NT2/D1 (cell line): Measurements from ENCODE around the gene GFRA1.

Source experiments
- DNase-seq: peaks from one replicate; pipeline ENCODE4 v3.0.0-alpha.2; 2011; ENCODE audit warnings: low read depth, low spot score
- H3K27me3 ChIP-seq: 2 replicates; pipeline ENCODE4 v1.6.0; 2011; ENCODE audit warnings: mild to moderate bottlenecking; ENCODE audit not compliant: insufficient read length, insufficient read depth
- H3K36me3 ChIP-seq: 2 replicates; pipeline ENCODE4 v1.6.1; 2011; ENCODE audit warnings: mild to moderate bottlenecking, low read length, mixed read lengths; ENCODE audit not compliant: insufficient read depth, insufficient read length
- H3K4me1 ChIP-seq: 2 replicates; pipeline ENCODE4 v1.5.1; 2011; ENCODE audit not compliant: insufficient read depth, insufficient read length
- H3K4me3 ChIP-seq: 2 replicates; pipeline ENCODE4 v1.5.1; 2011; ENCODE audit warnings: low read depth; ENCODE audit not compliant: insufficient read length
- H3K9ac ChIP-seq: 2 replicates; pipeline ENCODE4 v1.6.0; 2011; ENCODE audit warnings: low read depth; ENCODE audit not compliant: insufficient read length
- H3K9me3 ChIP-seq: 2 replicates; pipeline ENCODE4 v1.5.1; 2011; ENCODE audit warnings: mild to moderate bottlenecking, low read length; ENCODE audit not compliant: insufficient read depth
- SUZ12 ChIP-seq: IDR thresholded peaks from 2 replicates; pipeline ENCODE4 v1.6.1; 2011; ENCODE audit not compliant: insufficient read length, insufficient read depth; ENCODE audit errors: extremely low read depth
- YY1 ChIP-seq: IDR thresholded peaks from 2 replicates; pipeline ENCODE4 v1.6.1; 2011; ENCODE audit not compliant: insufficient read length, insufficient read depth
- ZNF274 ChIP-seq: IDR thresholded peaks from 2 replicates; pipeline ENCODE4 v1.6.1; 2011; ENCODE audit warnings: mild to moderate bottlenecking, low read depth, low read length

Gene GFRA1

DNA sequence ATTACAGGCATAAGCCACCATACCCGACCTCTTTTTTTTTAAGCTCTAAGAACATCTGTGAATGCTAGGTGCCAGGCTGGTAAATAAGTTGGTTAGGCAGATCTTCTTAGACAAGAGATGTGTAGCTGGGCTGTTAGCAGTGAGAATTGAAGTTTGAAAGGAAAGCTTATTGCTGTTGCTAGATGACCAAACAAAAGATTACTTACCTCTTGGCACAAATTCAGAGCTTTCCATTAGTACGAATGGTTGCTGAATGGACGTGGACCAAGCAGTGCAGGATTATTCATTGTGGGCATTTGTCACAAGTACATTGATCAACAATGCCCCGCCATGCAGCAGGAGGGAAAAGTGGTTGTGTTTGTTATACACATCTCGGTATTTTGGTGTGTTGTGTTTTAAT, 131.2 kb downstream of the GFRA1 start:
- no peaks in the 10 kb centered on the region for H3K27me3 ChIP-seq
- H3K4me1 ChIP-seq = no peaks in the 10 kb centered on the region
- H3K9ac ChIP-seq = no peak overlapping the region
- no peaks in the 10 kb centered on the region for H3K36me3 ChIP-seq
- no peak overlapping the region for H3K4me3 ChIP-seq
- TF ChIP-seq ZNF274 (no peak), YY1 (no peak), SUZ12 (no peak)
- DNase-seq = no peak
- H3K9me3 ChIP-seq = no peaks in the 10 kb centered on the region

DNA sequence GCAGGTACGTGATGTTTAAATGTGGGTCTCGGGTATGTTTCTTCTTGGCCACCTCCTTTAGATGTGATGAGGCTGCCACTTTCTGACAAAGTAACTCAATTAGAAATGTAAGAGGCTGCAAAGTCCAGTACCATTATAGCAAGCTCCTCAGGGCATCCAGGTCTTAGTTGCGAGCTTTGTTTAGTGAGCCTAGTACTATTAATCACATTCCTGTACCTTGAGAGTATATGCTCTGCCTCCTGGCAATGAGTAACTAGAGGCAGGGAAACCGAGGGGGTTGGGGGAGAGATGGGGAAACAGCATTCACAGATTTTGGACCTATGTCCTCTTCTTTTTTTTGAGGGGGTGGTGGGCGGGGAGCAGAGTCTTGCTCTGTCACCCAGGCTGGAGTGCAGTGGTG, 131.8 kb downstream of the GFRA1 start:
- no peaks in the 10 kb centered on the region for H3K27me3 ChIP-seq
- DNase-seq = no peak
- TF ChIP-seq SUZ12 (no peak), YY1 (no peak), ZNF274 (no peak)
- no peaks in the 10 kb centered on the region for H3K36me3 ChIP-seq
- no peaks in the 10 kb centered on the region for H3K9me3 ChIP-seq
- no peaks in the 10 kb centered on the region for H3K4me1 ChIP-seq
- no peak overlapping the region for H3K9ac ChIP-seq
- no peak overlapping the region for H3K4me3 ChIP-seq

DNA sequence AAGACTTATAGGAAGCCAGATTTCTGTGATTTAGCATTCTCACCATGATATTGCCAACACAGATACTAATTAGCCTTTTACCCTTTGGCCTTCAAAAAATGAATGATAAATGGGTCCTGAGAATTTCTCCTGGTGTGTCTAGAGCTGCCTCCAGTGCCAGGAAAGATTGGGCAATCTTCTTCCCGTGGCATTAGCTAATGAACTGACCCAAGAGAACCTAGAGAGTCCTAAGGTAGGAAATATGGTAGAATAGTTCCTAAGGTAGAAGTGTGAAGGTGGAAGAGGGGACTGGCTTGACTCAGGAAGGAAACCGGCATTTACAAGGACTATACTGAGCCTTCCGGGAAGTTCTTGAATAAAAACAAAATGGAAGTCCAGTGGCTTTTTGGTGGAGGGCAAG, 133.1 kb downstream of the GFRA1 start:
- no peak for DNase-seq
- H3K27me3 ChIP-seq = no peaks in the 10 kb centered on the region
- no peak overlapping the region for H3K9ac ChIP-seq
- no peaks in the 10 kb centered on the region for H3K4me1 ChIP-seq
- H3K4me3 ChIP-seq = no peak overlapping the region
- no peak for TF ChIP-seq YY1
- TF ChIP-seq ZNF274 = no peak
- no peak for TF ChIP-seq SUZ12
- H3K9me3 ChIP-seq = no peaks in the 10 kb centered on the region
- H3K36me3 ChIP-seq = no peaks in the 10 kb centered on the region

DNA sequence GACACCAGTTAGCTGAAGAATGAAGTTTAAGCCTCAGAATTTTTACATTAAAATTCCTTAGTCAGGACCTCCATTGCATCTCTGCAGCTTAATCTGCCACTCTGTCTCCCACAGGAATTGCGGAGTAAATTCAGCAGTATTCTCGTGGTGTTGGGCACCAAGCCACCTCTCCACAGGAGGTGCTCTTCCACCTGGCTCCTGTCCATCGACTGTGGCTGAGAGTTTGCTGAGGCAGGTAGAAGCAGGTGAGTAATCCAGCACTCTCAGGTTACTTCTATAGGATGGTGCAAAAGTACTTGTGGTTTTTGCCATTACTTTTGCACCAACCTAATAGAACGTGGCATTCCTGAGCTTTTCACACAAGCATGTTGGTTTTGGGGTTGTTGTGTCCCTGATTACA, 134.1 kb downstream of the GFRA1 start:
- no peak overlapping the region for H3K4me3 ChIP-seq
- H3K4me1 ChIP-seq = no peaks in the 10 kb centered on the region
- DNase-seq = no peak
- no peak overlapping the region for H3K9ac ChIP-seq
- H3K36me3 ChIP-seq = no peaks in the 10 kb centered on the region
- no peak for TF ChIP-seq SUZ12
- no peak for TF ChIP-seq YY1
- no peak for TF ChIP-seq ZNF274
- H3K9me3 ChIP-seq = no peaks in the 10 kb centered on the region
- no peaks in the 10 kb centered on the region for H3K27me3 ChIP-seq

DNA sequence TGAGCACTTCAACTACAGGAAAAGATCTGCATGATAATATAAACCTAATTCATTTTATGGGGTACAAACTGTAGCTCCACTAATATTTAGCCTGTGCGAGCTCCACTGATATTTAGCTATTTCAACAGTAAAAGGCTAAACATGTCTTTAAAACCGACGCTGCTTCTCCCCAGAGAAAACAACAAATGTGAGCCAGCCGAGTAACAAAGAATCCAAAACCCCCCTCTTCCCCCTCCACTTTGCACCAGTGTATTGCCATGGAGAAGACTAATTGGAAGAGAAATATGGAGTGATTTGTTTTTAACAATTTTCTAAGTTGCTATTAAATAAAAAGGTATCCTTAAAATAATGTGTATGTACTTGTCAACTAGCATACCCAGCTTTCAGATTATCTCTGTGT, 136.7 kb downstream of the GFRA1 start:
- no peak overlapping the region for H3K9ac ChIP-seq
- H3K36me3 ChIP-seq = no peaks in the 10 kb centered on the region
- DNase-seq = no peak
- no peaks in the 10 kb centered on the region for H3K27me3 ChIP-seq
- no peaks in the 10 kb centered on the region for H3K4me1 ChIP-seq
- TF ChIP-seq ZNF274 (no peak), YY1 (no peak), SUZ12 (no peak)
- H3K4me3 ChIP-seq = no peak overlapping the region
- no peaks in the 10 kb centered on the region for H3K9me3 ChIP-seq

DNA sequence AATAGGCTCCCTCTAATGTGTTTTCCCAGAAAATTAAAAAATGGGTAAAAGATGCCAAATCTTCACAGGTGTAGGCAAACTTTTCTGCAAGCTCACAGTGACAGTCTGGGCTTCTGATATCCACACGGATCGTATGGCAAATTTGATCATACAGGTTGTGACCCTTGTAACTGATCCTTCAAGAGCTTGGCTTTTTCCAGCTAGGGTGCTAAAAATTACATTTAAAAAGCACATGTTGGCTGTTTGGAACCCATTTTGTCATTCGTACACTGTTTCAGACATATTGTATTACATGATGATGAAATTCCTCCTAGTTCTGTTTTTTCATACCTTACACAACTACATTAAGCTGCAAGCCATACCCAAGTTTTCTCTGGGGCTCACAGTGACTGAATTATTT, 138.7 kb downstream of the GFRA1 start:
- Histone ChIP-seq H3K27me3 (no peaks in the 10 kb centered on the region), H3K9me3 (no peaks in the 10 kb centered on the region), H3K4me3 (no peak overlapping the region), H3K4me1 (no peaks in the 10 kb centered on the region), H3K9ac (no peak overlapping the region), H3K36me3 (no peaks in the 10 kb centered on the region)
- TF ChIP-seq ZNF274 (no peak), YY1 (no peak)
- no peak for DNase-seq

DNA sequence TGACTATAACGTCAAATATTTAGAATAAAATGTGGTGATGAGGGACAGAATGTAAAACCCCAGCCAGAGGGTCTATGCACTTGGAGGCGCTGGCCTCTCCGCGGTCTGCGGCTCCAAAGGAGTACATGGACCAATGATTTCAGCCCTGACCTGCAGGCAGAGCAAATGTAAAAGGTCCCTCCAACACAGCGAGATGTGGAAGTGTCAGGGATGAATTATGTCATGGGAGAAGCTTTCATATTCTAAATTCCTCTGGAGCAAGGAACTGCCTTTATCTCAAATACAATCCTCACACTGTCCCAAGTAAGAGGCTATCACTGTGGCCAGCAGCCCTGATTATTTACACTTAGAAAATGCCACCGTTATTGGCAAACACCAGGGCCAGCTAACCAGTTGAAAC, 139.4 kb downstream of the GFRA1 start:
- DNase-seq = no peak
- TF ChIP-seq SUZ12 (no peak), YY1 (no peak), ZNF274 (no peak)
- Histone ChIP-seq H3K27me3 (no peaks in the 10 kb centered on the region), H3K4me1 (no peaks in the 10 kb centered on the region), H3K9ac (no peak overlapping the region), H3K36me3 (no peaks in the 10 kb centered on the region), H3K9me3 (no peaks in the 10 kb centered on the region), H3K4me3 (no peak overlapping the region)
